ENCODE data around the gene TCEA2. TPM values are rescaled to one million over a fixed set of nuclear protein-coding genes. Genes with fewer than 3 reads are reported as not detected.

Gene TCEA2
- total and polyA plus RNA-seq, 2 of the 13 experiments (the other 11 are each of a cell fraction or from before 2014, with no cell fraction given), result 28.1 to 33.7 TPM

DNA sequence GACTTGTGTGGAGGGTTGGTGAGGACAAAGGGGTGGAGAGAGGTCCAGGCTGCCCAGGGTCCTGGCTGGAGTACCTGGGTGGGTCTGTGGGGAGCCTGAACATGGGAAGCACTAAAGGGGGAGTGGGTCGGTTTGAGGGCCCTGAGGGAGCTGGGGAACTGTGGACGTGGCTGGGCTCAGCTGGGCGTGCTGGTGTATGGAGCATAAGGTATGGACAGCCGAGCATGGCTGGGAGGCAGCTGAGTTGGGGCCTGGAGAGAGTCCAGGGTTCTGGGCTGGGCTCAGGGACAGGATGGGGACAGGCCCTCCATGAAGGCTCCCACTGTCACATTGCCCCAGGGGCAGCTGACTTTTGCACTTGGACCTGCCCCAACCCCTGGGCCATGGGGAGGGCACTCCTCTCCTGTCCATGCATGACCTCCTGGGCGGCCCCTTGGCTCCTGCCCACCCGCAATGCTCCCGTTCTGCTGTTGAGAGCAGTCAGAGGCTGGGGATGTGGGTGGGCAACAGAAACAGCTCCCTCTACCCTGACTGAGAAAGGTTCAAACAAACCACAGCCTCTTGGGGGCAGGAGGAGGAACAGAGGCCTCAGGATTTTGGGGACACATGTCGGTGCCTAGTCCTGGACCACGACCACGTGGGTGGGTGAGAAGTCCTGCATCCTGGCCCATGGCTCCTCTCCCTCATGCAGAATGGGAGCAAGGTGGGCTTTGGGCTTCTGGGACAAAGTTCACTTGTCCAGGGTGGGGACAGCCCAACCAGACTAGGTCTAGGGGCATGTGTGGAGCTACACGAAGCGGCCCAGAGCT, 22.6 kb upstream of the TCEA2 start (continued):
- TF ChIP-seq, protein P1, sequence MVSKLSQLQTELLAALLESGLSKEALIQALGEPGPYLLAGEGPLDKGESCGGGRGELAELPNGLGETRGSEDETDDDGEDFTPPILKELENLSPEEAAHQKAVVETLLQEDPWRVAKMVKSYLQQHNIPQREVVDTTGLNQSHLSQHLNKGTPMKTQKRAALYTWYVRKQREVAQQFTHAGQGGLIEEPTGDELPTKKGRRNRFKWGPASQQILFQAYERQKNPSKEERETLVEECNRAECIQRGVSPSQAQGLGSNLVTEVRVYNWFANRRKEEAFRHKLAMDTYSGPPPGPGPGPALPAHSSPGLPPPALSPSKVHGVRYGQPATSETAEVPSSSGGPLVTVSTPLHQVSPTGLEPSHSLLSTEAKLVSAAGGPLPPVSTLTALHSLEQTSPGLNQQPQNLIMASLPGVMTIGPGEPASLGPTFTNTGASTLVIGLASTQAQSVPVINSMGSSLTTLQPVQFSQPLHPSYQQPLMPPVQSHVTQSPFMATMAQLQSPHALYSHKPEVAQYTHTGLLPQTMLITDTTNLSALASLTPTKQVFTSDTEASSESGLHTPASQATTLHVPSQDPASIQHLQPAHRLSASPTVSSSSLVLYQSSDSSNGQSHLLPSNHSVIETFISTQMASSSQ (IDR thresholded peaks at IDR 0.05; ENCODE audit: low read depth), result no peak
- TF ChIP-seq, protein P1 (CRISPR knock-in tag; IDR thresholded peaks at IDR 0.05; ENCODE audit: borderline replicate concordance), result no peak
- TF ChIP-seq ZBTB2 (CRISPR knock-in tag; IDR thresholded peaks at IDR 0.05; ENCODE audit: low read depth), result no peak
- TF ChIP-seq ZBTB21 (CRISPR knock-in tag; IDR thresholded peaks at IDR 0.05), result no peak
- TF ChIP-seq CENPX (CRISPR knock-in tag; IDR thresholded peaks at IDR 0.05), result no peak
- no peak for TF ChIP-seq CERS6 (CRISPR knock-in tag; IDR thresholded peaks at IDR 0.05)
- peak; percentile 40 for TF ChIP-seq ZFY (CRISPR knock-in tag; IDR thresholded peaks at IDR 0.05)
- peak; percentile 80 for TF ChIP-seq HNRNPL (IDR thresholded peaks at IDR 0.05; ENCODE audit: low read depth, low read length)
- TF ChIP-seq, protein P2, sequence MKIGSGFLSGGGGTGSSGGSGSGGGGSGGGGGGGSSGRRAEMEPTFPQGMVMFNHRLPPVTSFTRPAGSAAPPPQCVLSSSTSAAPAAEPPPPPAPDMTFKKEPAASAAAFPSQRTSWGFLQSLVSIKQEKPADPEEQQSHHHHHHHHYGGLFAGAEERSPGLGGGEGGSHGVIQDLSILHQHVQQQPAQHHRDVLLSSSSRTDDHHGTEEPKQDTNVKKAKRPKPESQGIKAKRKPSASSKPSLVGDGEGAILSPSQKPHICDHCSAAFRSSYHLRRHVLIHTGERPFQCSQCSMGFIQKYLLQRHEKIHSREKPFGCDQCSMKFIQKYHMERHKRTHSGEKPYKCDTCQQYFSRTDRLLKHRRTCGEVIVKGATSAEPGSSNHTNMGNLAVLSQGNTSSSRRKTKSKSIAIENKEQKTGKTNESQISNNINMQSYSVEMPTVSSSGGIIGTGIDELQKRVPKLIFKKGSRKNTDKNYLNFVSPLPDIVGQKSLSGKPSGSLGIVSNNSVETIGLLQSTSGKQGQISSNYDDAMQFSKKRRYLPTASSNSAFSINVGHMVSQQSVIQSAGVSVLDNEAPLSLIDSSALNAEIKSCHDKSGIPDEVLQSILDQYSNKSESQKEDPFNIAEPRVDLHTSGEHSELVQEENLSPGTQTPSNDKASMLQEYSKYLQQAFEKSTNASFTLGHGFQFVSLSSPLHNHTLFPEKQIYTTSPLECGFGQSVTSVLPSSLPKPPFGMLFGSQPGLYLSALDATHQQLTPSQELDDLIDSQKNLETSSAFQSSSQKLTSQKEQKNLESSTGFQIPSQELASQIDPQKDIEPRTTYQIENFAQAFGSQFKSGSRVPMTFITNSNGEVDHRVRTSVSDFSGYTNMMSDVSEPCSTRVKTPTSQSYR (CRISPR knock-in tag; IDR thresholded peaks at IDR 0.05; ENCODE audit: borderline replicate concordance), result no peak
- TF ChIP-seq KLF15 (CRISPR knock-in tag; IDR thresholded peaks at IDR 0.05; ENCODE audit: borderline replicate concordance), result no peak
- no peak for TF ChIP-seq PAX8 (CRISPR knock-in tag; IDR thresholded peaks at IDR 0.05; ENCODE audit: borderline replicate concordance)
- no peak for TF ChIP-seq LCORL (IDR thresholded peaks at IDR 0.05)
- TF ChIP-seq LCORL (CRISPR knock-in tag; IDR thresholded peaks at IDR 0.05), result peak; percentile 10; the same call in 1 of the 2 replicates
- peak; percentile 67; the same call in 1 of the 2 replicates for TF ChIP-seq ZBTB49 (CRISPR knock-in tag; IDR thresholded peaks at IDR 0.05; ENCODE audit: borderline replicate concordance)
- 0 out of 2 replicates have a peak, but pooled peaks have one; percentile 17 for TF ChIP-seq TBX3 (IDR thresholded peaks at IDR 0.05; ENCODE audit: borderline replicate concordance)
- no peak; the same call in 1 of the 2 replicates for TF ChIP-seq YEATS4 (CRISPR knock-in tag; IDR thresholded peaks at IDR 0.05; ENCODE audit: borderline replicate concordance)
- TF ChIP-seq ZKSCAN5 (CRISPR knock-in tag; IDR thresholded peaks at IDR 0.05), result no peak
